ENCODE data around the gene DOCK4.

DNA sequence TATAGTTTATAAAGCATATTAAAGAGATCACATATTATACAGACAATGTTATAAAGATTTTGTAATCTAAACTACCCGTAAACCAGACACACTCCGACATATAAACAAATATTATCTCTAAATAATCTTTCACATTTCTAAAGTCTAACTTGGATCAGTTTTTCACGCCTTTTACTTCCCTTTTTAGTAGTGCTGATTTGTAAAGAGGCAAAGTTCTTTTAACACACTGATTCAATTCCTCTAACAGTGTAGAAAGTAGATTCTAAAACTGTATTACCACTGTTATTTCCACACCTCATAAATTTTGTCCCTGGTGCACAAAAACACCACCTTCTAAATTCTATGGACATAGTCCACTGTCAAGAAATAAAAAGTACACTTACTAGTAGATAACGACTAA, 230.9 kb downstream of the DOCK4 start:
- no peak for TF ChIP-seq YY1 (IDR thresholded peaks at IDR 0.05; ENCODE audit: insufficient read depth, insufficient read length)
- no peak for TF ChIP-seq ZNF274 (IDR thresholded peaks at IDR 0.05; ENCODE audit: low read depth, low read length)
- TF ChIP-seq SUZ12 (IDR thresholded peaks at IDR 0.05; ENCODE audit: extremely low read depth, insufficient read depth, insufficient read length), result no peak

Measured in NT2/D1 (cell line).